ENCODE results near the gene KCNA3.

KCNA3 gene

GRCh38 chr1:110657351-110657750, 17.4 kb downstream of the KCNA3 start:
- no peaks in the 10 kb centered on the region for H3K36me3 Mint-ChIP-seq (ENCODE audit: low read depth)
- no peaks in the 10 kb centered on the region for H3K9me3 Mint-ChIP-seq
- TF ChIP-seq, protein P1, sequence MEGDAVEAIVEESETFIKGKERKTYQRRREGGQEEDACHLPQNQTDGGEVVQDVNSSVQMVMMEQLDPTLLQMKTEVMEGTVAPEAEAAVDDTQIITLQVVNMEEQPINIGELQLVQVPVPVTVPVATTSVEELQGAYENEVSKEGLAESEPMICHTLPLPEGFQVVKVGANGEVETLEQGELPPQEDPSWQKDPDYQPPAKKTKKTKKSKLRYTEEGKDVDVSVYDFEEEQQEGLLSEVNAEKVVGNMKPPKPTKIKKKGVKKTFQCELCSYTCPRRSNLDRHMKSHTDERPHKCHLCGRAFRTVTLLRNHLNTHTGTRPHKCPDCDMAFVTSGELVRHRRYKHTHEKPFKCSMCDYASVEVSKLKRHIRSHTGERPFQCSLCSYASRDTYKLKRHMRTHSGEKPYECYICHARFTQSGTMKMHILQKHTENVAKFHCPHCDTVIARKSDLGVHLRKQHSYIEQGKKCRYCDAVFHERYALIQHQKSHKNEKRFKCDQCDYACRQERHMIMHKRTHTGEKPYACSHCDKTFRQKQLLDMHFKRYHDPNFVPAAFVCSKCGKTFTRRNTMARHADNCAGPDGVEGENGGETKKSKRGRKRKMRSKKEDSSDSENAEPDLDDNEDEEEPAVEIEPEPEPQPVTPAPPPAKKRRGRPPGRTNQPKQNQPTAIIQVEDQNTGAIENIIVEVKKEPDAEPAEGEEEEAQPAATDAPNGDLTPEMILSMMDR (IDR thresholded peaks at IDR 0.05), result no peak
- no peak for DNase-seq
- H3K27ac Mint-ChIP-seq, result no peak overlapping the region
- peaks cover 10% of the 10 kb centered on the region for H3K27me3 Mint-ChIP-seq (ENCODE audit: low read depth, poor library complexity)
- H3K4me1 Mint-ChIP-seq, result no peaks in the 10 kb centered on the region
- no peak overlapping the region for H3K4me3 Mint-ChIP-seq

- DNase-seq, result no peak
- H3K27me3 Mint-ChIP-seq (ENCODE audit: low read depth, poor library complexity), result no peaks in the 10 kb centered on the region
- no peaks in the 10 kb centered on the region for H3K36me3 Mint-ChIP-seq (ENCODE audit: low read depth)
- H3K27ac Mint-ChIP-seq, result no peak overlapping the region
- TF ChIP-seq, protein P1 (IDR thresholded peaks at IDR 0.05), result no peak
- no peaks in the 10 kb centered on the region for H3K9me3 Mint-ChIP-seq
- no peak overlapping the region for H3K4me3 Mint-ChIP-seq
- no peaks in the 10 kb centered on the region for H3K4me1 Mint-ChIP-seq
Measured at GRCh38 chr1:110650609-110651008, 24.1 kb downstream of the KCNA3 start.

- TF ChIP-seq, protein P1 (IDR thresholded peaks at IDR 0.05), result no peak
- no peak for DNase-seq
- Mint-ChIP-seq H3K27ac (no peak overlapping the region), H3K4me3 (no peak overlapping the region), H3K36me3 (ENCODE audit: low read depth) (no peaks in the 10 kb centered on the region), H3K4me1 (no peaks in the 10 kb centered on the region), H3K9me3 (no peaks in the 10 kb centered on the region), H3K27me3 (ENCODE audit: low read depth, poor library complexity) (peaks cover 12% of the 10 kb centered on the region)
Measured at GRCh38 chr1:110648417-110648816, 26.3 kb downstream of the KCNA3 start.

- Mint-ChIP-seq H3K9me3 (no peaks in the 10 kb centered on the region), H3K27me3 (ENCODE audit: low read depth, poor library complexity) (peaks cover 16% of the 10 kb centered on the region), H3K36me3 (ENCODE audit: low read depth) (no peaks in the 10 kb centered on the region), H3K27ac (no peak overlapping the region), H3K4me1 (no peaks in the 10 kb centered on the region), H3K4me3 (no peak overlapping the region)
- TF ChIP-seq, protein P1 (IDR thresholded peaks at IDR 0.05), result no peak
- DNase-seq, result no peak
Measured at GRCh38 chr1:110647254-110647891, 27.4 kb downstream of the KCNA3 start.

DNA sequence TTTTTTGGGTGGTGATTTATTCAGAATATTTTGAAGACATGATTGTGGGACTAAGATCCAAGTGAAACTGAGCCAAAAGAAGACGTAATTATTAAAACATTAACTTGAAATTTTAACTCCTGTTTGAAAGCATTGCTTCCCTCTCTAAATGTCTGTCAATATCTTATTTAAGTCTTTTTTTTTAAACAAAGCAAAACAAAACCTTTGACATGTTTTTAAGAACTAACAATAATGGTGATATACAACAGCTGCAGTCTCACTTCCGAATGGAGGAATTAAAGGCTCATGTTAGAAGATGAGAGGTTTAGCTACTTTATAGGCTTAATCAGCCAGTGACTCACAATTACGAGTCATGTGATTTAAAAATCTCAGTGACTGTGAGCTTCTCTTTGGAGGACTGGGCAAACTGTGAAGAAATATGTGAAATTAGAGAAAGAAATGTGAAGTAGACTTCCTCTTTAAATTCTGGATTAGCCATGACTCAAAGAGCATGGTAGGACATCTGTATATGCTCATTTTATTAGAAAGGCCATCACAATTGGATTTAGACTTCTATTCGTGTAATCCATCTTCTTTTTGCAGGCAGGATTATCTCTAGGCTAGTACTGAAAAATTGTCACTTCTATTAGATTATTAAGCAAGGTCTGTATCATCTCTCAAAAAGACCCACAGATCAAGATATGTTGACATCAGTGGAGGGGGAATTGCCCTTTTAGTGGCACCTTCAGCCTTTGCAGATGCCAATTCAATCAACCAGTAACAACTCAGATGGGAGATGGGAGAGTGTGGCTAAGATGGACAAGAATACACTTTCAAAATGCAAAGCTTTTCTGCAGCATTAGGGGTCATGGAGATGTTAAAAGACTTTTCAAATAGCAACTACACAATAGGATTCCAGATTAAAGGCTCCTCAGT, 28.7 kb downstream of the KCNA3 start:
- no peak for DNase-seq
- H3K9me3 Mint-ChIP-seq, result no peaks in the 10 kb centered on the region
- H3K27me3 Mint-ChIP-seq (ENCODE audit: low read depth, poor library complexity), result peaks cover 16% of the 10 kb centered on the region
- TF ChIP-seq, protein P1 (IDR thresholded peaks at IDR 0.05), result no peak
- H3K4me3 Mint-ChIP-seq, result no peak overlapping the region
- H3K4me1 Mint-ChIP-seq, result no peaks in the 10 kb centered on the region
- no peaks in the 10 kb centered on the region for H3K36me3 Mint-ChIP-seq (ENCODE audit: low read depth)
- no peak overlapping the region for H3K27ac Mint-ChIP-seq
